C4-2B (cell line): Measurements from ENCODE around the gene INPP5D.

Experiments used
- ZFX ChIP-seq: fragments of 450-650 bp; IDR thresholded peaks from 2 replicates; pipeline ENCODE4 v1.6.1; 2017
- TF ChIP-seq, protein P1 (sequence below): fragments of 450-650 bp; conservative IDR thresholded peaks from 2 replicates; pipeline ENCODE4 v1.5.1; 2017; ENCODE audit warnings: mild to moderate bottlenecking

DNA sequence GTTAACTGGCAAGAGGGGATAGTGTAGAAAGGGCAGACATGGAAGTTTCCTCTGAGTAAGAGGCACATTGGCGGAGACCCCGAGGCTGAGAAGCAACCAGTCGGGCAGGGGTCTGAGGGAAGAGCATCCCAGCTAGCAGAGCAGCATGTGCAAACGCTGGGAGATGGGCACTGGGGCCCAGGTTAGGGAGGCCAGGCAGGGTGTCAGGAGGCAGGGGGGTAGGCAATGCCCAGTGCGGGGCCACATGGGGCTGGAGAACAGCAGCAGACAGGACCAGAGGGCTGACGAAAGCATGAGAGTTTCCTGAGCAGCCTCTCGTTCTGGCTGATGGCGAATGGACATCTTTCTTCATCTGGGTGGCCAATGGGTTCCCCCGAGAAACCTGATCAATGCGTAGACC lies 88.2 kb downstream of the INPP5D start:
- TF ChIP-seq, protein P1, sequence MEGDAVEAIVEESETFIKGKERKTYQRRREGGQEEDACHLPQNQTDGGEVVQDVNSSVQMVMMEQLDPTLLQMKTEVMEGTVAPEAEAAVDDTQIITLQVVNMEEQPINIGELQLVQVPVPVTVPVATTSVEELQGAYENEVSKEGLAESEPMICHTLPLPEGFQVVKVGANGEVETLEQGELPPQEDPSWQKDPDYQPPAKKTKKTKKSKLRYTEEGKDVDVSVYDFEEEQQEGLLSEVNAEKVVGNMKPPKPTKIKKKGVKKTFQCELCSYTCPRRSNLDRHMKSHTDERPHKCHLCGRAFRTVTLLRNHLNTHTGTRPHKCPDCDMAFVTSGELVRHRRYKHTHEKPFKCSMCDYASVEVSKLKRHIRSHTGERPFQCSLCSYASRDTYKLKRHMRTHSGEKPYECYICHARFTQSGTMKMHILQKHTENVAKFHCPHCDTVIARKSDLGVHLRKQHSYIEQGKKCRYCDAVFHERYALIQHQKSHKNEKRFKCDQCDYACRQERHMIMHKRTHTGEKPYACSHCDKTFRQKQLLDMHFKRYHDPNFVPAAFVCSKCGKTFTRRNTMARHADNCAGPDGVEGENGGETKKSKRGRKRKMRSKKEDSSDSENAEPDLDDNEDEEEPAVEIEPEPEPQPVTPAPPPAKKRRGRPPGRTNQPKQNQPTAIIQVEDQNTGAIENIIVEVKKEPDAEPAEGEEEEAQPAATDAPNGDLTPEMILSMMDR = no peak
- no peak for TF ChIP-seq ZFX
